Mammary epithelial cell (primary cell): ENCODE results near the gene MTCL1.

Experiments used
- EZH2 ChIP-seq: IDR thresholded peaks from 2 replicates; pipeline ENCODE4 v1.6.1; 2012; ENCODE audit warnings: low read length, inconsistent platforms, borderline replicate concordance
- TF ChIP-seq, protein P1 (sequence below), 2 donors: IDR thresholded peaks in 1 of 2; conservative IDR thresholded peaks in 1 of 2; 2 replicates each; pipeline ENCODE4 v1.5.1; 2011 to 2012; ENCODE audit warnings: inconsistent platforms in 2 of 2, low read length in 2 of 2, mild to moderate bottlenecking in 2 of 2, control low read depth in 1 of 2, low read depth in 1 of 2; ENCODE audit not compliant: insufficient read depth in 1 of 2; ENCODE audit errors: extremely low read depth in 1 of 2

DNA sequence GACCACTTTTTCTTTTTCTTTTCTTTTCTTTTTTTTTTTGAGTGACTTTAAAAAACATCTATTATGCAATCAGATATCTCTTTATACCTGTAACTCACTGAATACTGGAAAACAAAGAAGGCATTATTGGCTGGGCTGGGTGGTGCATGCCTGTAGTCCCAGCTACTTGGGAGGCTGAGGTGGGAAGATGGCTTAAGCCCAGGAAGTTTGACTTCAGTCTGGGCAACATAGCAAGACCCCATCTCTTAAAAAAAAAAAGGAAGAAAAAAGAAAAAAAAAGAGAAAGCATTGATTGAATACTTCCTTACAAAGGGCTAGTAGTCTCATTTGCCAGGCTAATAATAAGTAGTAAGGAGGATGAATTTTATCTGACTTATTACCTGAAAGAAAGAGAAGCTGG is 2.7 kb upstream of the MTCL1 start:
- TF ChIP-seq, protein P1, sequence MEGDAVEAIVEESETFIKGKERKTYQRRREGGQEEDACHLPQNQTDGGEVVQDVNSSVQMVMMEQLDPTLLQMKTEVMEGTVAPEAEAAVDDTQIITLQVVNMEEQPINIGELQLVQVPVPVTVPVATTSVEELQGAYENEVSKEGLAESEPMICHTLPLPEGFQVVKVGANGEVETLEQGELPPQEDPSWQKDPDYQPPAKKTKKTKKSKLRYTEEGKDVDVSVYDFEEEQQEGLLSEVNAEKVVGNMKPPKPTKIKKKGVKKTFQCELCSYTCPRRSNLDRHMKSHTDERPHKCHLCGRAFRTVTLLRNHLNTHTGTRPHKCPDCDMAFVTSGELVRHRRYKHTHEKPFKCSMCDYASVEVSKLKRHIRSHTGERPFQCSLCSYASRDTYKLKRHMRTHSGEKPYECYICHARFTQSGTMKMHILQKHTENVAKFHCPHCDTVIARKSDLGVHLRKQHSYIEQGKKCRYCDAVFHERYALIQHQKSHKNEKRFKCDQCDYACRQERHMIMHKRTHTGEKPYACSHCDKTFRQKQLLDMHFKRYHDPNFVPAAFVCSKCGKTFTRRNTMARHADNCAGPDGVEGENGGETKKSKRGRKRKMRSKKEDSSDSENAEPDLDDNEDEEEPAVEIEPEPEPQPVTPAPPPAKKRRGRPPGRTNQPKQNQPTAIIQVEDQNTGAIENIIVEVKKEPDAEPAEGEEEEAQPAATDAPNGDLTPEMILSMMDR (conservative IDR thresholded peaks at IDR 0.05 in 1 of 2, IDR thresholded peaks at IDR 0.05 in 1 of 2; ENCODE audit: extremely low read depth in 1 of 2, insufficient read depth in 1 of 2, low read depth in 1 of 2, low read length in 2 of 2), result no peak
- no peak for TF ChIP-seq EZH2
